PC-3 (cell line): Measurements from ENCODE around the gene PCNX2.

ENCODE experiments used
- CTCF ChIP-seq: fragments of 300-600 bp; sonication (generic); conservative IDR thresholded peaks from 2 replicates; pipeline ENCODE4 v1.5.1; 2017; ENCODE audit warnings: antibody characterized with exemption, low read depth, mild to moderate bottlenecking, low read length
- EZH2 ChIP-seq: fragments of 300-600 bp; sonication (generic); IDR thresholded peaks from one replicate; pipeline ENCODE4 v1.6.1; 2017; ENCODE audit warnings: antibody characterized with exemption, mild to moderate bottlenecking, low read length; ENCODE audit not compliant: unreplicated experiment

DNA sequence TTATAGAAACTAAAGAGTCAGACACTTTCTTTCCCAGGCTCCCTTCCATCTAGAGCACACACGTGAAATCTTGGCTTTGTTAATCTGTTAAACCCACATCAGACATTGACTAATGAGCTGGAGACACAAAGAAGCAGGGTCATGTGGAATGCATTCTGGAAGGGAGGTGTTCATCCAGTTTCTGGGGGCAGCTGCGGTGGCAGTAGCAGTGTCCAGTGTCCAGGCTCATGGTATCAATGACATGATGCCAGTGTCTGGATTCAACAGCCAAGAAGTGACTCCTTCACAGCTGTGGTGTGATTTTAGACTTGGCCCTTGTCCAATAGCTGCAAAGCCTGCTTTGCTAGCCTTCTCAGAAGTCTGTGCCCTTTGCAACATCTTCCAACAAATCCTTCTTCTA is 249.9 kb downstream of the PCNX2 start:
- no peak for TF ChIP-seq CTCF
- TF ChIP-seq EZH2, result no peak
